ENCODE data around the gene SRC. TPM values are rescaled to one million over a fixed set of nuclear protein-coding genes. Genes with fewer than 3 reads are reported as not detected.

SRC gene
- total and polyA plus RNA-seq, 8 donors, result 37.4 to 93.0 (median 71.5) TPM

GRCh38 chr20:37340998-37341397 lies 4.9 kb upstream of the SRC start:
- DNase-seq (no peak), ATAC-seq (no peak)
- H3K4me1 ChIP-seq, result peaks cover 6 to 21% of the 10 kb centered on the region in 2 donors
- no peaks in the 10 kb centered on the region for H3K9me3 ChIP-seq
- no peak overlapping the region for H3K27ac ChIP-seq
- TF ChIP-seq, protein P1, sequence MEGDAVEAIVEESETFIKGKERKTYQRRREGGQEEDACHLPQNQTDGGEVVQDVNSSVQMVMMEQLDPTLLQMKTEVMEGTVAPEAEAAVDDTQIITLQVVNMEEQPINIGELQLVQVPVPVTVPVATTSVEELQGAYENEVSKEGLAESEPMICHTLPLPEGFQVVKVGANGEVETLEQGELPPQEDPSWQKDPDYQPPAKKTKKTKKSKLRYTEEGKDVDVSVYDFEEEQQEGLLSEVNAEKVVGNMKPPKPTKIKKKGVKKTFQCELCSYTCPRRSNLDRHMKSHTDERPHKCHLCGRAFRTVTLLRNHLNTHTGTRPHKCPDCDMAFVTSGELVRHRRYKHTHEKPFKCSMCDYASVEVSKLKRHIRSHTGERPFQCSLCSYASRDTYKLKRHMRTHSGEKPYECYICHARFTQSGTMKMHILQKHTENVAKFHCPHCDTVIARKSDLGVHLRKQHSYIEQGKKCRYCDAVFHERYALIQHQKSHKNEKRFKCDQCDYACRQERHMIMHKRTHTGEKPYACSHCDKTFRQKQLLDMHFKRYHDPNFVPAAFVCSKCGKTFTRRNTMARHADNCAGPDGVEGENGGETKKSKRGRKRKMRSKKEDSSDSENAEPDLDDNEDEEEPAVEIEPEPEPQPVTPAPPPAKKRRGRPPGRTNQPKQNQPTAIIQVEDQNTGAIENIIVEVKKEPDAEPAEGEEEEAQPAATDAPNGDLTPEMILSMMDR (IDR thresholded peaks at IDR 0.05), result no peak
- intact Hi-C loops (cut with DNase I), result no loop called here
- no peak overlapping the region for H3K4me3 ChIP-seq
- H3K27me3 ChIP-seq, result peaks cover 0 to 18% of the 10 kb centered on the region in 2 donors
- no peaks in the 10 kb centered on the region for H3K36me3 ChIP-seq

DNA sequence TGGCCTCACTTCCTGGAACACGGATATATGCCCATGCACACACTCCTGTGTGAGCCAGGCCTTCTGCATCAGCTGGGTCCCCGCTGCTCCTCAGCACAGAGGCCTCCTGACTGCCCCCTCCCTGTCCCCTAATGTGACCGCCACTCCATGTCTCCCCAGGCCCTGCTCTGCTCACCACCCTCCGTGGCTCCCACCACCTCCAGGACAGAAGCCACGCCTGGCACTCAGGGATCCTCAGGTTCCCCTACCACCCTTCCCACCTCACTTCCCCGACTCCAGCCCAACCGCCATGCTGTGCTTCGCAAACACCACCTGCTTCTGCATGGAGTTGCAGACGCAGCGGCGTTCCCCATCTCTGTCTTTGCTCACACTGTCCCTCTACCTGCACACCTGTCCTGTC lies 4.3 kb upstream of the SRC start:
- intact Hi-C loops (cut with DNase I), result no loop called here

GRCh38 chr20:37342231-37343177 lies 3.4 kb upstream of the SRC start:
- Histone ChIP-seq H3K27ac (no peak overlapping the region), H3K36me3 (no peaks in the 10 kb centered on the region), H3K27me3 (peaks cover 0 to 30% of the 10 kb centered on the region in 2 donors), H3K4me3 (no peak overlapping the region), H3K9me3 (no peaks in the 10 kb centered on the region), H3K4me1 (peaks cover 8 to 9% of the 10 kb centered on the region in 2 donors)
- no peak for ATAC-seq
- TF ChIP-seq, protein P1 (IDR thresholded peaks at IDR 0.05), result no peak
- intact Hi-C loops (cut with DNase I), result no loop called here
- peak in 2 of 4 donors; percentile 24 to 43 for DNase-seq

More for the DNA sequence above, 4.3 kb upstream of the SRC start:
- ATAC-seq (no peak), DNase-seq (peak in 1 of 4 donors; percentile 61)
- Histone ChIP-seq H3K9me3 (no peaks in the 10 kb centered on the region), H3K4me3 (no peak overlapping the region), H3K4me1 (peaks cover 6 to 15% of the 10 kb centered on the region in 2 donors), H3K27me3 (peaks cover 0 to 24% of the 10 kb centered on the region in 2 donors), H3K27ac (no peak overlapping the region), H3K36me3 (no peaks in the 10 kb centered on the region)
- TF ChIP-seq, protein P1 (IDR thresholded peaks at IDR 0.05), result no peak

DNA sequence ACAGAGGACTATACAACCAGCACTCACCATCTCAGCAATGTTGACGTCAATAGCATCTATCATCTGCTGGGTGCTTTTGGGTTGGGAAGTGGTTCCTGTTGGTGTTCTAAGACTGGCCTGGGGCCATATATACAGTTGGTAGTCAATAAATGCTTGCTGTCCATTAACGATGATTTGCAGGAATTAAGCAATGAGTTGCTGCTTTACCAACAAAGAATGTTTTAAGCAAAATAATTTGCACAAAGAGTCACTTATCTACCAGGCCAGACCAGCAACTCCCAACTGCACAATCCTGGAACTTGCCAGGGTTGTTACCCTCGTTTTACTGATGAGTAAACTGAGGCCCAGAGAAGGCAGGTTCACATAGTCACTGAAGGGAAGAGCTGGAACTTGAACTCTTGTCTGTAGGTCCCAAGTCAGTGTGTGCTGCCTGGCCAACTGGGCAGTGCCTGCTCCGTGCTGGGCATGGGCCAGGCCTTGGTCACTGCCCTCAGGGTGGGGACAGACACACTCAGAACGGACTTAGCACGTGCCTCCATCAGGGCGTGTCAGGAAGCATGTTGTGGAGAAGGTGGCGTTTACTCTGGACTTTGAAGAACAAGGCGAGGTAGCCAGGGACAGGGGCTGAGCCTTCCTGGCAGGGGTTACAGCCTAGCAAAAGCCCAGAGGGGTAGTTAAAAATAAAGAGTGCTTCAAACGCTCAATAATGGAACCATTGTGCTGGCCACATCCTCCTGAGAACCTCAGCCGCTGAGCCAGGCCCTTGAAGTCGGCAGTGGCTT lies 2.5 kb upstream of the SRC start:
- Histone ChIP-seq H3K9me3 (no peaks in the 10 kb centered on the region), H3K27me3 (peaks cover 0 to 30% of the 10 kb centered on the region in 2 donors), H3K36me3 (no peaks in the 10 kb centered on the region), H3K27ac (peak overlapping the region in 1 of 2 donors; percentile 60), H3K4me3 (no peak overlapping the region), H3K4me1 (peaks cover 10 to 13% of the 10 kb centered on the region in 2 donors)
- intact Hi-C loops (cut with DNase I), result no loop called here
- TF ChIP-seq, protein P1 (IDR thresholded peaks at IDR 0.05), result no peak
- ATAC-seq, result peak; percentile 59
- DNase-seq, result peak in 3 of 4 donors; percentile 35 to 84 (median 81)

- Histone ChIP-seq H3K27me3 (peaks cover 0 to 30% of the 10 kb centered on the region in 2 donors), H3K9me3 (no peaks in the 10 kb centered on the region), H3K36me3 (no peaks in the 10 kb centered on the region), H3K4me1 (peaks cover 10 to 19% of the 10 kb centered on the region in 2 donors), H3K27ac (peak overlapping the region in 1 of 2 donors; percentile 60), H3K4me3 (no peak overlapping the region)
- TF ChIP-seq, protein P1 (IDR thresholded peaks at IDR 0.05), result no peak
- DNase-seq (no peak), ATAC-seq (no peak)
- intact Hi-C loops (cut with DNase I), result no loop called here
These were observed 2.0 kb upstream of the SRC start for GRCh38 chr20:37343994-37344355.
